NK-92 treated with Interleukin-12 subunit alpha and Interleukin-12 subunit beta, amount 100 ng/mL, for 24 hours (cell line): ENCODE results near the gene PANK4.
"Not testable (repeated sequence)": the region's sequence is repeated elsewhere in the genome, so short reads cannot be mapped to it uniquely, and the experiment has no call there.

Source experiments
- DNase-seq: peaks from one replicate; lab custom pipeline; 2025; lab: John Stamatoyannopoulos, UW

The PANK4 gene

GRCh38 chr1:2525920-2526823 is at the start of gene PANK4:
Gene PANK4, minus strand, starts transcription at chr1:2526596. Its CDS starts 9 bp downstream, at chr1:2526587.
- peak; percentile 80 for DNase-seq

- DNase-seq = no peak
These were observed 48.0 kb upstream of the PANK4 start for GRCh38 chr1:2574350-2574749.

- DNase-seq = no peak
These were observed 47.0 kb upstream of the PANK4 start for GRCh38 chr1:2573250-2573920.

- no peak for DNase-seq
These were observed 45.0 kb upstream of the PANK4 start for GRCh38 chr1:2571348-2571747.

- no peak for DNase-seq
These were observed 43.9 kb upstream of the PANK4 start for GRCh38 chr1:2570332-2570731.

- not testable (repeated sequence) for DNase-seq
These were observed 43.3 kb upstream of the PANK4 start for GRCh38 chr1:2569703-2570102.

- DNase-seq = no peak
These were observed 42.7 kb upstream of the PANK4 start for GRCh38 chr1:2569060-2569459.

GRCh38 chr1:2568187-2568816 is 41.9 kb upstream of the PANK4 start:
- DNase-seq = not testable (repeated sequence)

GRCh38 chr1:2567083-2567679 is 40.8 kb upstream of the PANK4 start:
- DNase-seq = no peak

GRCh38 chr1:2566101-2567045 is 40.0 kb upstream of the PANK4 start:
- no peak for DNase-seq

GRCh38 chr1:2564815-2565374 is 38.5 kb upstream of the PANK4 start:
- no peak for DNase-seq

- DNase-seq = no peak
These were observed 37.8 kb upstream of the PANK4 start for GRCh38 chr1:2564006-2564814.

GRCh38 chr1:2563205-2563604 is 36.8 kb upstream of the PANK4 start:
- DNase-seq = no peak

GRCh38 chr1:2561898-2562895 is 35.8 kb upstream of the PANK4 start:
- no peak for DNase-seq

GRCh38 chr1:2561446-2561845 is 35.0 kb upstream of the PANK4 start:
- DNase-seq = no peak

- DNase-seq = no peak
These were observed 34.1 kb upstream of the PANK4 start for GRCh38 chr1:2560299-2561073.

GRCh38 chr1:2559509-2560298 is 33.3 kb upstream of the PANK4 start:
- no peak for DNase-seq
